HepG2 (cell line): ENCODE data around the gene PCDHGB6. TPM values are rescaled to one million over a fixed set of nuclear protein-coding genes. Genes with fewer than 3 reads are reported as not detected.

Experiments used
- ATAC-seq: fragments of 200-7000 bp; cut with Tn5 transposase; 3 replicates; pipeline ENCODE4 v1.9.1; 2020; ENCODE audit warnings: mild to moderate bottlenecking, moderate library complexity
- BruUV-seq: library from RNA; stranded (reverse); fragments of 400-500 nt; replicated peaks from 2 replicates; lab custom pipeline; 2021; lab: Mats Ljungman, UMichigan
- CTCF ChIA-PET: fragments of 300-600 bp; formaldehyde crosslinking; extraction: SDS; loops from one replicate; lab custom pipeline; 2021; ENCODE audit warnings: low total read pairs, inconsistent platforms, low intra/inter-chr PET ratio; lab: Yijun Ruan, JAX
- POLR2A ChIA-PET: fragments of 350-600 bp; sonication (Branson Sonifier 250); formaldehyde crosslinking; loops from one replicate; lab custom pipeline; 2020; ENCODE audit warnings: antibody characterized with exemption, inconsistent platforms; lab: Yijun Ruan, JAX
- DNase-seq: peaks from one replicate; pipeline ENCODE4 v3.0.0-alpha.2; 2015; ENCODE audit warnings: low spot score
- FAIRE-seq: peaks from 3 replicates; lab custom pipeline; 2011; peaks lifted over from hg19 to GRCh38; lab: Jason Lieb, UNC
- H2AFZ ChIP-seq: one replicate; pipeline ENCODE4 v1.6.1; 2011; ENCODE audit warnings: low read length, inconsistent platforms
- H3K27ac ChIP-seq: fragments of 300-600 bp; 3 replicates; pipeline ENCODE4 v1.8.0; 2011; ENCODE audit warnings: mixed run types, mild to moderate bottlenecking, mixed read lengths, low read length, inconsistent platforms; ENCODE audit not compliant: insufficient read depth; ENCODE audit errors: extremely low read length
- H3K27me3 ChIP-seq, 2 experiments: fragments of 200-600 bp in 1 of 2; 2 replicates in 1 of 2; 3 replicates in 1 of 2; pipeline versions ENCODE4 v1.6.0 to v1.8.0; 2011; ENCODE audit warnings: low read length in 2 of 2, mild to moderate bottlenecking in 2 of 2, moderate library complexity in 2 of 2, inconsistent platforms in 1 of 2; ENCODE audit not compliant: insufficient read depth in 2 of 2, control insufficient read depth in 1 of 2
- H3K36me3 ChIP-seq, 2 experiments: fragments of 200-600 bp in 1 of 2; replicated peaks in 1 of 2; 2 replicates in 1 of 2; 3 replicates in 1 of 2; pipeline versions ENCODE4 v1.5.1 to v1.8.0; 2011; ENCODE audit warnings: low read length in 2 of 2, inconsistent platforms in 1 of 2; ENCODE audit not compliant: insufficient read depth in 2 of 2, control insufficient read depth in 1 of 2
- H3K4me1 ChIP-seq: 2 replicates; pipeline ENCODE4 v1.5.1; 2012; ENCODE audit warnings: low read length, inconsistent platforms; ENCODE audit not compliant: insufficient read depth
- H3K4me2 ChIP-seq: 2 replicates; pipeline ENCODE4 v1.6.0; 2011; ENCODE audit warnings: low read depth, low read length, inconsistent platforms
- H3K4me3 ChIP-seq, 3 experiments: fragments of 200-600 bp in 1 of 3; sonication (generic), shearing (Covaris generic) in 1 of 3; replicated peaks in 1 of 3; 2 replicates each; pipeline ENCODE4 v1.5.1; 2011 to 2016; ENCODE audit warnings: low read length in 3 of 3, inconsistent platforms in 2 of 3, low read depth in 2 of 3, mild to moderate bottlenecking in 2 of 3, control low read depth in 1 of 3, mixed read lengths in 1 of 3; ENCODE audit not compliant: insufficient read depth in 1 of 3
- H3K79me2 ChIP-seq: one replicate; pipeline ENCODE4 v1.6.1; 2011; ENCODE audit warnings: low read length, inconsistent platforms; ENCODE audit not compliant: insufficient read depth
- H3K9ac ChIP-seq: 2 replicates; pipeline ENCODE4 v1.6.0; 2011; ENCODE audit warnings: mild to moderate bottlenecking, low read depth, low read length, inconsistent platforms; ENCODE audit not compliant: insufficient read depth
- H3K9me3 ChIP-seq: 2 replicates; pipeline ENCODE4 v1.5.1; 2012; ENCODE audit warnings: mild to moderate bottlenecking, low read length
- H4K20me1 ChIP-seq: 2 replicates; pipeline ENCODE4 v1.6.0; 2011; ENCODE audit warnings: inconsistent platforms, mild to moderate bottlenecking, low read length, moderate library complexity; ENCODE audit not compliant: insufficient read depth
- DNMT3B ChIP-seq: conservative IDR thresholded peaks from 2 replicates; pipeline ENCODE4 v1.6.1; 2016; ENCODE audit warnings: missing biosample characterization, control low read depth
- KDM6A ChIP-seq: IDR thresholded peaks from 2 replicates; pipeline ENCODE4 v1.6.1; 2016; ENCODE audit warnings: low read depth
- PAF1 ChIP-seq: IDR thresholded peaks from 2 replicates; pipeline ENCODE4 v1.6.1; 2016; ENCODE audit warnings: missing genetic modification reagents, missing compliant biosample characterization
- PLRG1 ChIP-seq: fragments of 450-650 bp; conservative IDR thresholded peaks from 2 replicates; pipeline ENCODE4 v1.6.1; 2016
- SOX5 ChIP-seq: IDR thresholded peaks from 2 replicates; pipeline ENCODE4 v1.6.1; 2016; ENCODE audit warnings: borderline replicate concordance
- SRSF1 ChIP-seq: fragments of 200-400 bp; formaldehyde crosslinking; optimal IDR thresholded peaks from 2 replicates; pipeline ENCODE3; 2017; ENCODE audit warnings: mild to moderate bottlenecking, low read depth, low read length, moderate library complexity
- ZNF496 ChIP-seq: sonication (generic); formaldehyde crosslinking; IDR thresholded peaks from 2 replicates; pipeline ENCODE4 v1.8.1; 2023; ENCODE audit warnings: mild to moderate bottlenecking, moderate library complexity, missing genetic modification reagents; ENCODE audit not compliant: insufficient replicate concordance
- ZNF816 ChIP-seq: sonication (generic); formaldehyde crosslinking; IDR thresholded peaks from 2 replicates; pipeline ENCODE4 v1.8.0; 2022; ENCODE audit warnings: missing genetic modification reagents, mild to moderate bottlenecking, borderline replicate concordance
- WGBS: methylation state at CpG from one replicate; pipeline ENCODE4 v1.1.6; 2017; ENCODE audit warnings: low lambda C conversion rate; 5-methylcytosine and 5-hydroxymethylcytosine counted together
- in situ Hi-C: cut with HindIII; loops from 2 replicates; pipeline ENCODE4 v1.10.0; 2017; ENCODE audit warnings: low pct_unique_long_range_greater_than_20kb; ENCODE audit not compliant: extremely low pct_ligation_motif_present
- intact Hi-C: fragments of 100-400 bp; cut with micrococcal nuclease; formaldehyde crosslinking; loops from one replicate; pipeline ENCODE4 v1.10.0; 2022; ENCODE audit not compliant: unreplicated experiment
- polyA plus RNA-seq, 8 experiments: library from polyadenylated mRNA; depleted of rRNA in 3 of 8; stranded (reverse) in 7 of 8; unstranded in 1 of 8; fragments of >200 nt; fragmentation: Illumina TruSeq in 4 of 8; extraction: Trizol in 4 of 8; gene quantifications; 2 replicates each; pipeline versions ENCODE4 v1.2.1 to v1.2.3, GENCODE V29; 2011 to 2016; ENCODE audit warnings: low read depth in 4 of 8, missing spikeins in 1 of 8, mixed read lengths in 1 of 8; ENCODE audit not compliant: insufficient read depth in 1 of 8
- total RNA-seq, 5 experiments: library from RNA; depleted of rRNA; stranded (reverse); fragments of >200 nt; fragmentation: Illumina TruSeq; extraction: Trizol; gene quantifications; 2 replicates each; pipeline ENCODE4 v1.2.3, GENCODE V29; 2016; ENCODE audit warnings: low read depth in 1 of 5
- TF ChIP-seq, protein P1 (sequence below): sonication (generic); formaldehyde crosslinking; IDR thresholded peaks from 2 replicates; pipeline ENCODE4 v1.4.0; 2020; ENCODE audit warnings: missing genetic modification reagents
- TF ChIP-seq, protein P2 (sequence below): fragments of 450-650 bp; IDR thresholded peaks from 2 replicates; pipeline ENCODE4 v1.6.1; 2016

Gene PCDHGB6
- total and polyA plus RNA-seq, 2 of the 13 experiments (the other 11 are each of a cell fraction or from before 2014, with no cell fraction given) = 0.01 to 0.20 TPM

DNA sequence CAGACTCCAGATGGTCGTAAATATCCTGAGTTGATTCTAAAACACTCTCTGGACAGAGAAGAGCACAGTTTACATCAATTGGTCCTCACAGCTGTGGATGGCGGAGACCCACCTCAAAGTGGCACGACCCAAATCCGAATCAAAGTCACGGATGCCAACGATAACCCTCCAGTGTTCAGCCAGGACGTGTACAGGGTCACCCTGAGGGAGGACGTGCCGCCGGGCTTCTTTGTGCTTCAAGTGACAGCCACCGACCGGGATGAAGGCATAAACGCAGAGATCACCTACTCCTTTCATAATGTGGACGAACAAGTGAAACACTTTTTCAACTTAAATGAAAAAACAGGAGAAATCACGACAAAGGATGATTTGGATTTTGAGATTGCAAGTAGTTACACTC lies 47.1 kb upstream of the PCDHGB6 start:
- H3K27ac ChIP-seq = no peak overlapping the region
- no peaks in the 10 kb centered on the region for H3K4me1 ChIP-seq
- H4K20me1 ChIP-seq = no peaks in the 10 kb centered on the region
- H3K9me3 ChIP-seq = peaks cover 51% of the 10 kb centered on the region
- H2AFZ ChIP-seq = no peak overlapping the region
- in situ Hi-C loops (no loop called here), intact Hi-C loops (no loop called here)
- BruUV-seq = no TSS peak
- H3K4me3 ChIP-seq = peak overlapping the region in 1 of 3 experiments; percentile 63; a peak in 1 of 6 replicates
- no peak for FAIRE-seq
- ATAC-seq = no peak
- no peaks in the 10 kb centered on the region for H3K27me3 ChIP-seq
- TF ChIP-seq ZNF816 (CRISPR knock-in tag) (no peak), ZNF496 (no peak), PAF1 (CRISPR knock-in tag) (no peak), SOX5 (CRISPR knock-in tag) (no peak), SRSF1 (no peak), KDM6A (CRISPR knock-in tag) (no peak), DNMT3B (CRISPR knock-in tag) (no peak), PLRG1 (no peak)
- TF ChIP-seq, protein P1, sequence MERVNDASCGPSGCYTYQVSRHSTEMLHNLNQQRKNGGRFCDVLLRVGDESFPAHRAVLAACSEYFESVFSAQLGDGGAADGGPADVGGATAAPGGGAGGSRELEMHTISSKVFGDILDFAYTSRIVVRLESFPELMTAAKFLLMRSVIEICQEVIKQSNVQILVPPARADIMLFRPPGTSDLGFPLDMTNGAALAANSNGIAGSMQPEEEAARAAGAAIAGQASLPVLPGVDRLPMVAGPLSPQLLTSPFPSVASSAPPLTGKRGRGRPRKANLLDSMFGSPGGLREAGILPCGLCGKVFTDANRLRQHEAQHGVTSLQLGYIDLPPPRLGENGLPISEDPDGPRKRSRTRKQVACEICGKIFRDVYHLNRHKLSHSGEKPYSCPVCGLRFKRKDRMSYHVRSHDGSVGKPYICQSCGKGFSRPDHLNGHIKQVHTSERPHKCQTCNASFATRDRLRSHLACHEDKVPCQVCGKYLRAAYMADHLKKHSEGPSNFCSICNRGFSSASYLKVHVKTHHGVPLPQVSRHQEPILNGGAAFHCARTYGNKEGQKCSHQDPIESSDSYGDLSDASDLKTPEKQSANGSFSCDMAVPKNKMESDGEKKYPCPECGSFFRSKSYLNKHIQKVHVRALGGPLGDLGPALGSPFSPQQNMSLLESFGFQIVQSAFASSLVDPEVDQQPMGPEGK = no peak
- TF ChIP-seq, protein P2, sequence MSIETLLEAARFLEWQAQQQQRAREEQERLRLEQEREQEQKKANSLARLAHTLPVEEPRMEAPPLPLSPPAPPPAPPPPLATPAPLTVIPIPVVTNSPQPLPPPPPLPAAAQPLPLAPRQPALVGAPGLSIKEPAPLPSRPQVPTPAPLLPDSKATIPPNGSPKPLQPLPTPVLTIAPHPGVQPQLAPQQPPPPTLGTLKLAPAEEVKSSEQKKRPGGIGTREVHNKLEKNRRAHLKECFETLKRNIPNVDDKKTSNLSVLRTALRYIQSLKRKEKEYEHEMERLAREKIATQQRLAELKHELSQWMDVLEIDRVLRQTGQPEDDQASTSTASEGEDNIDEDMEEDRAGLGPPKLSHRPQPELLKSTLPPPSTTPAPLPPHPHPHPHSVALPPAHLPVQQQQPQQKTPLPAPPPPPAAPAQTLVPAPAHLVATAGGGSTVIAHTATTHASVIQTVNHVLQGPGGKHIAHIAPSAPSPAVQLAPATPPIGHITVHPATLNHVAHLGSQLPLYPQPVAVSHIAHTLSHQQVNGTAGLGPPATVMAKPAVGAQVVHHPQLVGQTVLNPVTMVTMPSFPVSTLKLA = no peak
- H3K9ac ChIP-seq = no peak overlapping the region
- CTCF ChIA-PET = interaction anchor here (1.6 to 1.8 kb wide), 2 partner anchors 164 to 203 kb away, joined by 5 to 10 read pairs; no protein-coding TSS in a partner anchor
- WGBS = 58% methylated on average over 13 of the region's 15 CpGs
- DNase-seq = no peak
- H3K79me2 ChIP-seq = no peaks in the 10 kb centered on the region
- peak overlapping the region; percentile 31 for H3K4me2 ChIP-seq
- H3K36me3 ChIP-seq = no peaks in the 10 kb centered on the region
- POLR2A ChIA-PET = interaction anchor here (0.8 kb wide), 1 partner anchor 203 kb away, joined by 4 read pairs; no protein-coding TSS in a partner anchor
